Measurements from ENCODE around the gene PSMA2. TPM values are rescaled to one million over a fixed set of nuclear protein-coding genes. Genes with fewer than 3 reads are reported as not detected.

The PSMA2 gene
- total RNA-seq, 4 donors from 2014 or later = 33.1 to 123 (median 81.4) TPM

GRCh38 chr7:42932811-42933591 lies 1.0 kb upstream of the PSMA2 start:
- 1 to 2% methylated on average over 16 to 17 of the region's 17 CpGs for WGBS, 2 donors
- peak overlapping the region; percentile 61 to 95 (median 88) for H3K4me3 ChIP-seq
- no peak for DNase-seq
- peaks cover 0 to 32% (median 9%) of the 10 kb centered on the region in 3 donors for H3K36me3 ChIP-seq
- peaks cover 15 to 56% (median 38%) of the 10 kb centered on the region in 3 donors for H3K4me1 ChIP-seq
- no peaks in the 10 kb centered on the region for H3K27me3 ChIP-seq
- H3K27ac ChIP-seq = peak overlapping the region; percentile 86 to 96 (median 90)
- H3K9me3 ChIP-seq = no peaks in the 10 kb centered on the region
- TF ChIP-seq CTCF (IDR thresholded peaks at IDR 0.05) (no peak), POLR2A (IDR thresholded peaks at IDR 0.05) (no peak)
- intact Hi-C loops (cut with DNase I) = no loop called here

GRCh38 chr7:42931447-42931833 lies 534 bp downstream of the PSMA2 start:
- Histone ChIP-seq H3K36me3 (peaks cover 0 to 30% (median 9%) of the 10 kb centered on the region in 3 donors), H3K9me3 (no peaks in the 10 kb centered on the region), H3K4me3 (peak overlapping the region; percentile 61 to 95 (median 88)), H3K27me3 (no peaks in the 10 kb centered on the region), H3K27ac (peak overlapping the region; percentile 86 to 96 (median 90)), H3K4me1 (peaks cover 15 to 64% (median 41%) of the 10 kb centered on the region in 3 donors)
- intact Hi-C loops (cut with DNase I) = no loop called here
- 0 to 1% methylated on average over 9 to 11 of the region's 12 CpGs for WGBS, 2 donors
- DNase-seq = no peak
- no peak for TF ChIP-seq POLR2A (IDR thresholded peaks at IDR 0.05)

GRCh38 chr7:42930889-42931288 lies 1.1 kb downstream of the PSMA2 start:
- Histone ChIP-seq H3K4me3 (peak overlapping the region; percentile 61 to 95 (median 88)), H3K27ac (peak overlapping the region in 2 of 4 donors; percentile 89 to 96), H3K27me3 (no peaks in the 10 kb centered on the region), H3K4me1 (peaks cover 15 to 70% (median 41%) of the 10 kb centered on the region in 3 donors), H3K36me3 (peaks cover 0 to 30% (median 8%) of the 10 kb centered on the region in 3 donors), H3K9me3 (no peaks in the 10 kb centered on the region)
- intact Hi-C loops (cut with DNase I) = no loop called here
- no peak for TF ChIP-seq POLR2A (IDR thresholded peaks at IDR 0.05)
- no peak for TF ChIP-seq CTCF (IDR thresholded peaks at IDR 0.05)
- WGBS, 2 donors = 6% methylated on average over 5 of the region's 5 CpGs
- DNase-seq = no peak

GRCh38 chr7:42929449-42929848 lies 2.5 kb downstream of the PSMA2 start:
- intact Hi-C loops (cut with DNase I) = no loop called here
- H3K4me1 ChIP-seq = peaks cover 15 to 78% (median 41%) of the 10 kb centered on the region in 3 donors

GRCh38 chr7:42928754-42929153 lies 3.2 kb downstream of the PSMA2 start:
- TF ChIP-seq POLR2A (IDR thresholded peaks at IDR 0.05) = no peak
- TF ChIP-seq CTCF (IDR thresholded peaks at IDR 0.05) = no peak
- Histone ChIP-seq H3K36me3 (peaks cover 0 to 40% (median 8%) of the 10 kb centered on the region in 3 donors), H3K9me3 (no peaks in the 10 kb centered on the region), H3K4me3 (no peak overlapping the region), H3K27ac (no peak overlapping the region), H3K27me3 (no peaks in the 10 kb centered on the region), H3K4me1 (peaks cover 15 to 73% (median 35%) of the 10 kb centered on the region in 3 donors)
- DNase-seq = no peak
- 53 to 55% methylated on average over 3 of the region's 3 CpGs for WGBS, 2 donors
- intact Hi-C loops (cut with DNase I) = no loop called here

More at GRCh38 chr7:42929449-42929848, 2.5 kb downstream of the PSMA2 start:
- Histone ChIP-seq H3K27ac (no peak overlapping the region), H3K4me3 (no peak overlapping the region), H3K36me3 (peaks cover 0 to 33% (median 4%) of the 10 kb centered on the region in 3 donors), H3K27me3 (no peaks in the 10 kb centered on the region), H3K9me3 (no peaks in the 10 kb centered on the region)
- no peak for DNase-seq
- 52 to 60% methylated on average over 3 of the region's 3 CpGs for WGBS, 2 donors
- no peak for TF ChIP-seq CTCF (IDR thresholded peaks at IDR 0.05)
- TF ChIP-seq POLR2A (IDR thresholded peaks at IDR 0.05) = no peak

All from esophagus squamous epithelium (tissue), 5 donors.